M059J (cell line): ENCODE data around the gene PTGER3. TPM values are rescaled to one million over a fixed set of nuclear protein-coding genes. Genes with fewer than 3 reads are reported as not detected.

Experiments
- DNase-seq: peaks from one replicate; pipeline ENCODE4 v3.0.0-alpha.2; 2012; ENCODE audit warnings: low read depth
- total RNA-seq: library from RNA; depleted of rRNA; stranded (reverse); fragments of >200 nt; shearing (Covaris generic); gene quantifications from 2 replicates; pipeline ENCODE4 v1.2.3, GENCODE V29; 2014

The PTGER3 gene
- total RNA-seq, 1 experiment from 2014 or later, result 8.4 TPM

DNA sequence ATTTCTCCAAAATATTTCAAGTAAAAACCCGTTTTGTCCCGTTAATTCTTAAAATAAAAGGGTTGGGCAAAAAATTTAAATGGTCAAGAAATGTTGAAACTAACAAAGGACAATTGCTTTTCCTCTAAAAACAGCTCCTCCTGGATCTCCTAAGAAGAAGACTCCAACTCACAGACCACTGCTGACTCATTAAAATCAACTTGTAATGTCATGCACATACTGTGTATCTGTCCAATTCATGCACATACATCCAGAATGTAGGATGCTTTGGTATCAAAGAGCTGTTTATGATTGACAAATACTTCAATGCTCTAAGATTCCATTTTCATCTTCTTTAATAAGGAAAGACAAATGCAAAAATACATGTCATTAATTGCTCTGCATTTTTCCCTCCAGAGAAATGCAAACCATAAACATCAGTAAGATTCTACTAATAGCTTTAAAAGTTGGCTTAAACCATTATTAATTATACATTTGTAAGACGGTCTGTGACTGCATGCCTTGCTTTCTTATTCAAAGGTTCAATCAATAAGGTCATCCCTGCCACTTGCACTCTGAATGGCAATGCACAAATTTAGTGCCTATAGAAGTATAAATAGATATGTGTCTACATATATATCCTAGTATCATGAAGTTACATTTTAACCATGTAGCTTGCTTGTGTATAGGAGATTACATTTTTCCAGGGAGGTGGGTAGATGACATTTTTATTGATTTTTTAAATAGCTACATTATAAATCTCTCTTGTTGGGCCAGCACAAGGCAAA lies 44.7 kb downstream of the PTGER3 start:
- no peak for DNase-seq

DNA sequence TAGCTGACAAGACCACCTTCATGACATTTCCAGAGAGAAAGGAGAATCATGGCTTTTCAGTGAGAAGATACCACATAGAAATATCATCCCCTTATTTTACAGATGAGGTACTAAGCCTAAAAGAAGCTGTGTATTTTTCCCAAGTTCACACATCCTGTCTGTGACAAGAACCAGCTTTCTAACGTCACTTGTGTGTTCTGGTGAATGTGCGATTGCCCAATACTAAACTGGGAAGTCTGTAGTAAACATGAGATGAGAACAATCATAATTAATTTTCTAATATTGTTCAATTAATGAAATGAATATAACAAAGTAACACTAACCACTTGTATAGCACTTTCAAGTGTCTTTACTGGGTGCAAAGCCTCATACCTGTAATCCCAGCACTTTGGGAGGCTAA lies 46.0 kb downstream of the PTGER3 start:
- DNase-seq, result no peak

DNA sequence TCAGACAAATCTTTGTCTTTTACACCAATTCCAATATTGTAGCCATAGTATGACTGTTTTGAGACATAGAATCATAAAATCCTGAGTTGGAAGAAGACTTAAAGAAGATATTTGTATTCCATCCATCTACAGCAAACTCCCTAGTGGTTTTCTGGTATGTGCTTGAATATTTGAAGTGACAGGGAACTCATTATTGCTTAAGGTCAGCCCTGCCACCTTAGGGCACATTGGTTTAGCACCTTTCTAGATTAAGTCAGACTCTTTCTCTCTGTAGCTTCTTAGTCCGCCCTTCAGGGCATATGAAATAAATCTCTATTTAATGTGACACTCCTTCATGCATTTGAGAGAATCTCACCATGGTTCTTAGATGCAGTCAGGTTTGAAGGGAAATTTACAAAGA lies 49.8 kb downstream of the PTGER3 start:
- no peak for DNase-seq

DNA sequence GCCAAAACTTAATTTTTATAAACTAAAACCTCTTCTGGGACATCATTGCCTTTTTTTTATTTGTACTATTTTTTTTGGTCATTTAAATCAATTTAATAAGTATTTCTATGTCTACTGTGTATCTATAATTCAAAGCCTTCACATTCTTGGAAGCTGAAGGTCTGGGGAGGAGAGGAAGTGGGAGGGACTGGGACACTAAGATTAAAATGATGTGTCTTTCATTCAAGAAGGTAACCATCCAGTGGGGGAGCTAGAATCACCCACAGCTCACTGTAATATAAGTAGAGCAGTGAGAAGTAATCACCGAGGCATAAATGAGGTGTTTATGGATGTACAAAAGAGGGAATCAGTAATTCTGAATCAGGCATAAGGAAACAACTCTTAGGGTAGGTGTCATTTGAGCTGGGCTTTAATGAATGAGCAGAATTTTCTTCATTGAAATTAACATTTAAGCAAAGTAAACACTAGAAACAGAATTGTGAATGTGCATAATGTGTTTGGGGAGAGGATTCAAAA lies 52.8 kb downstream of the PTGER3 start:
- no peak for DNase-seq

DNA sequence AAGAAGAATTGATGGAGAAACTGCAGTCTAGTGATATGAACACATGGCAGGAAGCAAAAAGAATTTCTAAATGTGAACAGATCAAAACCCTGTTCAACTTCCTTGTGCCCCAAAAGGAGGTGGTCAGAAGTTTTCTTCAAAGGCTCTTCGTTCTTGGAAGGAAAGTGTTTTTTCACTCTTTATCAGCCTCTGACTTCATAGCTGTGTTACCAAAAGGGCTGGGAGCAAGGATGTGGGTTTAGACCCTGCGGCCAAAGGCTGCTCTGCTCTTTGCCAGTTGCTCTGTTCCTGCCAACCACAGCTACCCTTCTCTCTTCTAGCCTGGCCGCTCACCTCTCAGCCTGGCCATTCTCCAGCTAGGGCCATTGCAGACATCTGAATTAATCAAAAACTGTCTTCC lies 53.8 kb downstream of the PTGER3 start:
- peak; percentile 29 for DNase-seq

DNA sequence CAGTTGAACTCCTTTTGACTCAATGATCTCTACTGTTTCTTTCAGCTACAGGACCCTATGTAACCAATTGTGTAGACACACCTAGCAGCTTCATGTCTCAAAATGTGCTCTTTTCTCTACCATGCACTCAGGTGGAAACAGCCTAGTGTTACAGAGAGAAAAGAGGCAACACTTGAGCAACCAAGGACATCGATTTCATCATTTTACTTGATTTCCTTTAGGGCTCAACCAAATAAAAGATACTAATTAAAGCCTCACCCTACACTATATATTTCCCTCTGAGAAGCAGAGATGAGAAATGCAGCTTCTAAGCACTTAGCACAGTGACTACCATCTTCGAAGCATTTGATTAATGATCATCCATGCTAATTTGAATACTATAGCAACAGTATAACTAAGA lies 55.1 kb downstream of the PTGER3 start:
- no peak for DNase-seq

DNA sequence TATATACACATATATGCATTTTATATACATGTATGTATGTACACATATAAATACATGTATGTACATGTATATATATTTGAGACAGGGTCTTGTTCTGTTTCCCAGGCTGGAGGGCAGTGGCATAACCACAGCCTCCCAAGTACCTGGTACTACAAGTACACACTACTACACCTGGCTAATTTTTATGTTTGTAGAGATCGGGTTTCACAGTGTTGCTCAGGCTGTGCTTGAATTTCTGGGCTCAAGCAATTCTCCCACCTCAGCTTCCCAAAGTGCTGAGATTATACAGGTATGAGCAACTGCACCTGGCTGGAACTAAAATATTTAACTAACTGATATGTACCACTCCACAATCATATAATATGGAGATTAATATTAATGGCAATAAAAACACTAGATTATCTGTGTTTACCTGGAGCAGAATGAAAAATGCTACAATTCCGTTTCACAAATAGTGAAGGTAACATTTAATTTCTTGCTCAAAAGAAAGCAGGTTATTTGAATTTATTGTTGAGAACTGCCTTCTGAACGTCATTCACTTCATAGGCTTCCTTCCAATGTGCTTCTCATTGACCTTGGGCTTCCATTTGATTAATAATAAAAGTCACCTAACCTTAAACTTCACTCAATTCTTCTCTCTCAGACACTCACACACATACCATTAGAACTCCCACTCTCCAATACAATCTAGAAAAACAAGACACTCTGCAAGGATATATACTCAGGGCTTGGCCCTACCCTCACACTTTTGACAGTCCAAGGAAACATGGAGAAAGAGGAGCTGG lies 57.0 kb downstream of the PTGER3 start:
- no peak for DNase-seq

DNA sequence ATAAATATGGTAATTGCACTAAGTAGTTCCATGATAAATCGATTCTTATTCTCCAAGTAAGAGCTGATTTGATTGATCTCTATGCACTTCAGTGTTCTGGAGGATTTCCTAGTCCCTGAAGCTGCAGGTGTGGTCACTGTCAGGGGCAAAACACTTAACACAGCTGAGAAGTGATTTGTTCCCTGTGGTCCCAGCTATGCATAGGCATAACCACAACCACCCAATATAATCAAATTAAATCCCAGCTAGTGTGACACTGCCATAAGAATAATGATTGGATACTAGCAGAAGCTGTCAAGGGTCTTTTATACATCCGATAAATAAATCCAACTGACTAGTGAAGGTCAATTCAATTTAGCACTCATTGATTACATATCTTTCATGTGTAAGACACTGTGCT lies 60.1 kb downstream of the PTGER3 start:
- no peak for DNase-seq

DNA sequence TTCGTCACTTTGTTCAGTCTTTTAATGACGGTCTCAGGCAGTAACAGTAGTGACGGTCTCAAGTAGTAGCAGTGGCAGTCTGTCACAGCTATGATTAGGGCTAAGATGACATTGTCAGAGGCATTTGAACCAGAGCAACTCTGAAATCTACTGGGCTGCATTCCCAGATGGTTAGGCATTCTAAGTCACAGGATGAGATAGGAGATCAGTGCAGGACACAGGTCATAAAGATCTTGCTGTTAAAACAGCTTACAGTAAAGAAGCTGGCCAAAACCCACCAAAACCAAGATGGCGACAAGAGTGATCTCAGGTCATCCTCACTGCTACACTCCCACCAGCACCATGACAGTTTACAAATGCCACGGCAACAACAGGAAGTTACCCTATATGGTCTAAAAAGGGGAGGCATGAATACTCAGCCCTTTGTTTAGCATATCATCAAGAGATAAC lies 61.8 kb downstream of the PTGER3 start:
- peak; percentile 57 for DNase-seq

DNA sequence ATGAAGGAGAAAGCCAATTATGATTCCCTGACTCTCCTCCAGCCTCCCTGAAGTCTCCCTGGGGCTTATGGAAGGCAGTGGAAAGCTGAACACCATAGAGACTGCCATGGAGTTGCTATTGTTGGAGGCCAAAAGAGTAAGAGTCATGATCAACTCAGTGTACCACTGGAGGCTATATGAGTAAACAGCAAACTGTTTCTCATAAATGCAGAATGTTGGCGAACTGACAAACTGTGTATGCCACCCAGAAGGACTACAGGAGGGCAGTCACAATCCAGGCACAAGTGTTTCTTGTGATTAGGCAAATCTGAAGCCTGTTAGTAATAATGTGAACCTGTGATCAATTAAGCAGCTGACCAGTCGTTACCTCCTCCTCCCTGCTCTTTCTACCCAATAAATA lies 62.3 kb downstream of the PTGER3 start:
- DNase-seq, result peak; percentile 66

DNA sequence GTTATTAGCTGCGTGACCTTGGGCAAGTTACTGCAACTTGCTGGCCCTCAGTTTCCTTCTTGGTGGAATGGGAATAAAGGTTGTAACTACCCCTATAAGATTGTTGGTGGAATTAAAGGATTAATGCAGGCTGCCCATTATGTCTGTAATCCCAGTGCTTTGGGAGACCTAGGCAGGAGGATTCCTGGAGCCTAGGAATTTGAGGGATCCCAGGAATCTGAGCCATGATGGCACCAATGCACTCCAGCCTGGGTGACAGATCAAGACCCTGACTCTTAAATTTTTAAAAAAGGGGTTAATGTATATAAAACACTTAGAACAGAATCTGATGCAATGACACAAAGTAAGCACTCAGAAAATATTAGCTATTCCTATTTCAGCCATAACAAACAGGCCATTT lies 67.3 kb downstream of the PTGER3 start:
- no peak for DNase-seq

DNA sequence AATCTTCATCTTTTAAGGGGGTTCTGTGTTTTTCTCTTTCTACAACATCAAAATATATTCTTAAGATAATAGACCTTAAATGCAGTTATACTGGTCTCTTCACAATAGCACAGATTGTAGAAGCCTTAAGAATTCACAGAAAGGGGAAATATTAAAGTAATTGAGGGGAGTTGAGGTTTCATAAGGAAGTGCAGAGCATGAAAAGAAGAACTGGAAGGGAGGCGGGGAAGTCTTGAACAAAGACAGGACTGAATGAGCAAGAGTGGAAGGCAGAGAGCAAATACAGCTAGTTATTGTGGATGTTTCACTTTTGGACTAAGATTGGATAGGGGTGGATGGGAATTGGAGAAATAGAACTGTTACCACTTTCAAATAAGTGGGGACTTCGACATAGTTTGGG lies 67.7 kb downstream of the PTGER3 start:
- no peak for DNase-seq

DNA sequence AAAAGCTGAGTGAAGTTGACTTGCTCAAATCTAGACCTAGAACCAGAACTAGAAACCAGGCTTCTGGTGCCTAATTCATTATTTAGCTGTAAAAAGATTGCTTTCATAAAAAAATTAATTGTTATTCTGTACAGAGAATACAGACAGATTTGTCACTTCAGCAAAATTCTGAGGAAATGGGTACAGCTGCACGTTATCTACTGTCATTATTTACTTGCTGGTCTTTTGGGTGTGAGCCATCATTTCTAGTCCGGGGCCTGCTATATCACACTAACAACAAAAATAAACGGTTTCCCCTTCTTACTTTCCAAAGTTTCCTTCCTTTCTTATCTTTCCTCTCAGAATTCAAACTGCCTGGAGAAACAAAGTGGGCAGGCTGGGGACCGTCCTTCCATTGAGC lies 68.3 kb downstream of the PTGER3 start:
- DNase-seq, result no peak

DNA sequence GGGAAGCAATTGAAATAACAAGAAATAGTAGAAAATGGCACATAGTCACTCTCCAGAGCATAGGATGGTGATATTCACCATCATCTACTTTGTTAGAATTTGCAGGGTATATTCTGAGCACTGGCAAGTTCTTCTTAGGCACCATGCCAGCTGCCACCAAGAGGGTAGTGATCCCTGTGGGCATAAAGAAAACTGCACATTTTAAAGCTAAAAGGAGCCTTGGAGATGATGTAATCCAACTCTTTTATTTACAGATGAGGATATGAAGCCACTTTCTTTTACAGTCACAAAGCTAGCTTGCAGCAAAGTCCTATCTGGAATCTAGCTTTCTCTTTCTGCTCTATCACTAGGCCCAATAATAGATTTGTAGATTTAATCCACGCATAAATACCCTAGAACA lies 69.0 kb downstream of the PTGER3 start:
- peak; percentile 32 for DNase-seq

DNA sequence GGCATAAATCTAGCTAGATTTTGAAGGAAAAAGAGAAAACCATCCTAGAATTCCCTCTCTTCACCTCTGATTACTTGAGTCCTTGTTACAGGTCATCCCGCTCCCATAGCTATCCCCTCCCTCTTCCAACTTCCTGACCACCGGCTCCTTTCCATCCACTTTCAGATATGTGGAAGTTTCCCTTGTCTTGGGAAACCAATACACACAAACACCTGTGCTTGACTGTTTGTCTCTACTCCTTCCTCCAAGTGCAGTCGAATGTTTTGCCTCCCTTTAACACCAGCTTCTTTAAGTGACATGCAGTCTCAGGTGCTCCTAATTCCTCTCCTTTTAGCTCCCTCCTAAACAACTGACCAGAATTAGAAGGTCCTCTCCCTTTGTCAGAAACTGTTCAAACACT lies 70.0 kb downstream of the PTGER3 start:
- no peak for DNase-seq

DNA sequence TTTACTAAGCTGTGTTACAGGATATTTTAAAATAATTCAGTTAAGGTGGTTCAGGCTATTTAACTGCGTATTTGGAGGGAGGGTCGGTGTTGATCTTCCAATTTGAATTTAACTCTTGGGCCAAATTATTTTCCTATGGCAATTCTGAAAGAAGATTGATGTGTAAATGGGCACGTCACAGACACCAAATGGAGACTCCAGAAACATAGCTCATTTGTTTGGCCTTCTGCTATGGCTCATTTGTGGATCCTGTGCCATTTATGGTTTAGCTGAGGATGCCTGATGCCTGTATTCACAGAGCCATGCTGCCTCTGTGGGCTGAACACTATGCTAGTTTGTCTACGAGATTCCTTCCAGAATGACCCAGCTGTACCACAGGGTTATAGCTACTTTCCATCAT lies 70.6 kb downstream of the PTGER3 start:
- no peak for DNase-seq

DNA sequence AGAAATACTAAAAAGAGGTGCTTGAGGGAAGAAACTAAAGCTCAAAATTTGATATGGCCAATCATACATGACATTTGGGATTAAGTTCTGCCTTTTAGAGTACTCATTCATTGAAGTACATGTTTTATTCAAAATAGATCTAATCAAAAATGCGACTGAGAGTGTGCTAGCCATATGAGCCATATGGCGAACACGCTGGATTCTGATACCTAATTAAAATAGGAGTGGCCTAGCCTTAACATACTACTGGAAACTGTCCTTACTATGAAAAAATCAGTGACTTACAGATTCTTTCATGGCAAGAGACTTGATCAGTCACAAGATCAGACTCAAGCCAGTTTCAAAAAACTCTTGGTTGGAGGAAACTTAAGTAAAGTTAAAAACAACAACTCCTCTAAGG lies 73.9 kb downstream of the PTGER3 start:
- no peak for DNase-seq

DNA sequence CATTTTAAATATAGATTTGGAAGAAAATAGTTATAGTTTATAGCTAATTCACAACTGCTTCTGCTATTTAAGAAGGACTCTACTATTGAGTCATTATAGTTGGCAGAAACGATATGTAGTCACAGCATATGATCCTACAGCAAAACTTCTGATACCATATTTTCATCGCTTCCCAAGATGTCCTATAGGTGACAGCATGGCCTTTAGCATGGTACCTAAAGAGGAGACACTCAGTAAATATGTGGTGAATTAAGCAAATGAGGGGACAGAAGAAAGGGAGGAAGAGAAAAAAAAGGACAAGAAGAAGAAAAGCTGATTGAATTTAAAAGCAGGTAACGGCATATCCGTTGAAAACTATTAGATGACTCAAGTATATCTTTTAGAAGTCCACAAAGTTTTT lies 77.2 kb downstream of the PTGER3 start:
- DNase-seq, result no peak

DNA sequence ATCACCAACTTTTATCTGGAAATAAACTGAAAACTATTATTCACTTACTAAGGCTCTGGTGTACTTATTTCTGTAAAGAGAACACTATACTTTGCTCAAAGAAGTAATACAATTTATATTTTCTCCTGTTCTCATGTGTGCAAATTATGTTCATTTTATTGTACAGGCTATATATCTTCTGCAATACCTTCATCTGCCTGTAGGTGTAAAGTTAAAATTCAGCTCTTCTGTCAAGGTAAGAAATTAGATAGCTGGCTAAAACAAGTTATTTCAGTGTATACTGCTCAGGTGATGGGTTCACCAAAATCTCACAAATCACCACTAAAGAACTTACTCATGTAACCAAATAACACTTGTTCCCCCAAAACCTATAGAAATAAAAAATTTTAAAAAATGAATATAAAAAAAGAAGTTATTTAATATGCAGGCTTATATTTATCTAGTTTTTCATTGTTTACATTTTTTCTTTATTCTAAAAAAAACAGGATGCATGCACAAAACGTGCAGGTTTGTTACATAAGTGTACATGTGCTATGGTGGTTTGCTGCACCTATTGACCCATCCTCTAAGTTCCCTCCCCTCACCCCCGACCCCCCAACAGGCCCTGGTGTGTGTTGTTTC lies 81.5 kb downstream of the PTGER3 start:
- DNase-seq, result no peak

DNA sequence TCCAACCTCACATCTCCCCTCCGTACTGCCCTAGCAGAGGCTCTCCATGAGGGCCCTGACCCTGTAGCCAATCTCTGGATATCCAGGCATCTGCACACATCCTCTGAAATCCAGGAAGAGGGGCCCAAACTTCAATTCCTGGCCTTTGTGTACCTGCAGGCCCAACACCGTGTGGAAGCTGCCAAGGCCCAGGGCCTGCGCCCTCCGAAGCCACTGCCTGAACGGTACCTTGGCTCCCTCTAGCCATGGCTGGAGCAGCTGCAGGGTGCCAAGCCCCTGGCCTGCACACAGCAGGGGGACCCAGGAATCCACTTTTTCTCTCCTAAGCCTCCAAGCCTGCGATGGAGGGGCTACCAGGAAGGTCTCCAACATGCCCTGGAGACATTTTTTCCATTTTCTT lies 84.2 kb downstream of the PTGER3 start:
- DNase-seq, result no peak

DNA sequence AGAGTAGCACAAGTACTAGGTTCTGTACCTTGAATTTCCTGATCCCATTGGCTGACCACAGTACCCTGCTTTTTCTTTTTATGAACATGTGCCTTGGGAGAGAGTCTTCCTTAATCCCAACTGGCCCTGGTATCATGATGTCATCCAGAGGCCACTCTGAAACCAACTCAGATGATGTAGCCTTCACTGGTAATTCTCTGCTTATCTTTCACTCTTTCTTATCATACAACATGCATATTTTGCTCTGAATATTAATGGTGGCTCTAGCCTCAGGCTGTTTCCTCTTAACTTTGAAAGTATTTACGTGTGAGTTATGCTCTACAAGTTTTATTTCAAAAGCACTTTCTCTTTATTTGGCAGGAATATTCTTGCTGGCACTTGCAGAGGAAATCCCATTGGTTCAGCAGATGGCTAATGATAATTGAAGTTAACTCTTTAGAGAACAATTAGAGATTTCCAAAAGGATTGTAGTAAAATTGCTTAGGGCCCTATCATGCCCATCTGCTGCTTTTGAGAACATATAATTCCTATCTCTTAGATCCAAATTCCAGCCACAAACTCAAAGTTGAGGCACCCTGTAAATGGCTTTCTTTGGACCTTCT lies 86.1 kb downstream of the PTGER3 start:
- peak; percentile 8 for DNase-seq

DNA sequence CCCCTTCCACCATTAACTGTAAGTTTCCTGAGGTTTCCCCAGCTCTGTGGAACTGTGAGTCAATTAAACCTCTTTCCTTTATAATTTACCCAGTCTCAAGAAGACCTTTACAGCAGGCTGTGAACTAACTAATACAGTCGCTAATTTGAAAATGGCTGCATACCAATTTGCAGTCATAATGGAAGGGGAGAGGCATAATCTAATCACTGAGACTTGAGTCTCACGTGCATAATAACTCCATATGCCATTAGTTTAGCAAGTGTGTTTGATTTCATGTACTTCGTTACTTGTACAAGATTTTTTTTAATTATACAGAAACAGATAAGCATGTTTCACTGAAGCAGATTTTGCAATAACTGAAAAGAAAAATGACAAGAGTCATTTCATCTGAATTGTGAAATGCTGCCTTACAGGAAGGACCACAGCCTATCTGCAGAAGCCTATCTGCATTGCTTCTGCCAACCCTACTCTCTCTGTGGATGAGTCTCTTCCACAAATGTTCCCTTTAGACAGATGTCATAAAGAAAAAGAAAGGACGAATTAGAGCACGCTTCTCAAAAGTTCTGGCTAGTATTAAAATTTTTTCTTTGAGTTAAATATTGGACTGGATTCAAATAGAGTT lies 99.1 kb downstream of the PTGER3 start:
- DNase-seq, result no peak
